ENCODE results near the gene MIR17HG.

The MIR17HG gene

DNA sequence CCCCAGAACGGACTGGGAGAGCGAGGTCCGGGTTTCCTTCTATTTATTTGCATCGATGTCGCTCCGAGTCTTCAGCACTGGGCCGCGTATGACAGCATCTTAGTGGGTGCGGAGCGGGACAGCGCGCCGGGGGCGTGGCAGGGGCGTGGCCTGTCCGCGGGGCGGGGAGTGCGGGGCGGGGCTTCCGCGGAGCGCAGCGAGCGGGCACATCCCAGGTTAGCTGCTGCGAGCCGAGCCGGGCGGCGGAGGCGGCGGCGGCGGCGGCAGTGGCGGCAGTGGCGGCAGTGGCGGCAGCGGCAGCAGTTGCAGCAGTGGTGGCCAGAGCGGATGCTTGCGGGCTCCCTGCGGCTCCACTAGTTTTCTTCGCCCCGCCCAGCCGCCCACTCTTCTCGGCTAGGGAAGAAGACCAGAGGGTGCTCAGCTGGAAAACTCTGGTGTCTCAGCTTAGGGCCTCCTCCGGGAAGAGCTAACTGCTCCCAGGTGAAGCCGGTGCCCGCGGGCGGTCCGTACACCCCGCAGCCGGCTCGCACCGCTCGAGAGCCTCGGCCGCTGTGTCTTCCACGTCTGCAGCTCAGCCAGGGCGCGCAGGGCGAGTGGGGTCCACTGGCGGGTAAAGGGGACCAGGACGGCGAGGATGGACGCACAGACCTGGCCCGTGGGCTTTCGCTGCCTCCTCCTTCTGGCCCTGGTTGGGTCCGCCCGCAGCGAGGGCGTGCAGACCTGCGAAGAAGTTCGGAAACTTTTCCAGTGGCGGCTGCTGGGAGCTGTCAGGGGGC, 51.1 kb downstream of the MIR17HG start, which contains the start of gene GPC5:
GPC5 (plus strand) TSS at position 209 of the 776 bp plus-strand sequence.
- peak; percentile 53 to 54 for DNase-seq (ENCODE audit: low read depth in 2 of 2)
- TF ChIP-seq, protein P1, sequence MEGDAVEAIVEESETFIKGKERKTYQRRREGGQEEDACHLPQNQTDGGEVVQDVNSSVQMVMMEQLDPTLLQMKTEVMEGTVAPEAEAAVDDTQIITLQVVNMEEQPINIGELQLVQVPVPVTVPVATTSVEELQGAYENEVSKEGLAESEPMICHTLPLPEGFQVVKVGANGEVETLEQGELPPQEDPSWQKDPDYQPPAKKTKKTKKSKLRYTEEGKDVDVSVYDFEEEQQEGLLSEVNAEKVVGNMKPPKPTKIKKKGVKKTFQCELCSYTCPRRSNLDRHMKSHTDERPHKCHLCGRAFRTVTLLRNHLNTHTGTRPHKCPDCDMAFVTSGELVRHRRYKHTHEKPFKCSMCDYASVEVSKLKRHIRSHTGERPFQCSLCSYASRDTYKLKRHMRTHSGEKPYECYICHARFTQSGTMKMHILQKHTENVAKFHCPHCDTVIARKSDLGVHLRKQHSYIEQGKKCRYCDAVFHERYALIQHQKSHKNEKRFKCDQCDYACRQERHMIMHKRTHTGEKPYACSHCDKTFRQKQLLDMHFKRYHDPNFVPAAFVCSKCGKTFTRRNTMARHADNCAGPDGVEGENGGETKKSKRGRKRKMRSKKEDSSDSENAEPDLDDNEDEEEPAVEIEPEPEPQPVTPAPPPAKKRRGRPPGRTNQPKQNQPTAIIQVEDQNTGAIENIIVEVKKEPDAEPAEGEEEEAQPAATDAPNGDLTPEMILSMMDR (IDR thresholded peaks at IDR 0.05; ENCODE audit: low read depth, low read length), result no peak
- H3K4me3 ChIP-seq (replicated peaks in 1 of 2; ENCODE audit: low read depth in 2 of 2, low read length in 2 of 2), result peak within 1 kb of the TSS; percentile 45 to 49

DNA sequence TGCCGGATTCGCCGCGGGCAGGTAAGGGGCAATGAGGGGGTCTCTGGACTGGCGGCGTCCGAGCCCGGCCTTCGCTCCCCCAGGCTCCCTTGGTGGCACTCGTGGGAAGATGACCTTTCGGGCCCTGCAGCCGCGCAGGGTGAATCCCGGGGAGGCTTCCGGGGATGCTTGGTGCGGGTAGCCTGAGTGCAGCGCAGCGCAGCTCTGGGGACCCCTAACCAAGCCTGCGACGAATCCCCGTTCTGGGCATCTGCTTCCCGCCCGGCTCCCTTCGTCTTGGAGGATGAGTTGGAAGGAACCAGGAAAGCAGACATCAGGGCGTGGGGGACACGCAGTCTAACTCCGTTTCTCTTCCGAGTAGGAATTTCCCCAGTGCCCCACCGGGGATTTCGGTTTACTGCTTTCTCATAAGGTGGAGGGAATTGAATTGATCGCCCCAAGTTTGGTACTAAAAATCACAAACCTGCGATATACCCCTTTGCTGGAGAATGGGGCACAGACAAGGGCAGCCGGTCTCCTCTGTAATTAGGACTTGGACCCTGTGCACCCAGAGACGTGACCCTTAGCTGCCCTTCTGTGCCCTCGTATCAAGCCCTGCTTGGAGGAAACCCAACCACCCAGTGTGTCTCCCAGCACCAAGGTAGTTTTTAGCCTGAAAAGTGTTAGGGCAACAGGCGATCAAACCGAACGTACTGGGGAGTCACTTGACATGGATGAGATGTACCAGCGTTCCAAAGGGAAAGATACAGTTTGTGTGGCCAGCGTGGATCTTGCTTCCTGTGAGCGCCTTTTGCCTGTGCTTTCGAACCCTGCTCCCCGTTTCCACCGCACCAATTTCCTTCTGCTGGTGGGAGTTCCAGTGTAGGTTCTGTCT, 51.9 kb downstream of the MIR17HG start:
- DNase-seq (ENCODE audit: low read depth in 2 of 2), result no peak
- H3K4me3 ChIP-seq (replicated peaks in 1 of 2; ENCODE audit: low read depth in 2 of 2, low read length in 2 of 2), result peak overlapping the region; percentile 45 to 49
- TF ChIP-seq, protein P1 (IDR thresholded peaks at IDR 0.05; ENCODE audit: low read depth, low read length), result no peak

DNA sequence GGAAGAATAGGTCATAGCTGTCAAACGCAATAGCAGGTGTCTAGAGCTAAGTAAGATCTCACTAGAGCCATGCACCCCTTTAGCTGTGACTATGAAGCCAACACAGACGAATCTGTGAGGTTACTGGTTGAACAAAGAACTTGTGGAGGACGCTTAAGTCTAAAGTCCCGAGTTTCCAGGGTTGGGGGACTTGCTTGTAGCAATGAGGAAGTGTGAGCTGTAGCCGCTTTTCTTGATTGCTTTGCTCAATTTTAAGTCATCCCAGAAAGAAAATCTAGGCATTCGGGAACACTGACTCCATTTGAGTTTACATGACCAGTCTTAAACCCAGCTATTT, 52.5 kb downstream of the MIR17HG start:
- no peak for DNase-seq (ENCODE audit: low read depth in 2 of 2)
- no peak overlapping the region for H3K4me3 ChIP-seq (replicated peaks in 1 of 2; ENCODE audit: low read depth in 2 of 2, low read length in 2 of 2)
- TF ChIP-seq, protein P1 (IDR thresholded peaks at IDR 0.05; ENCODE audit: low read depth, low read length), result no peak

DNA sequence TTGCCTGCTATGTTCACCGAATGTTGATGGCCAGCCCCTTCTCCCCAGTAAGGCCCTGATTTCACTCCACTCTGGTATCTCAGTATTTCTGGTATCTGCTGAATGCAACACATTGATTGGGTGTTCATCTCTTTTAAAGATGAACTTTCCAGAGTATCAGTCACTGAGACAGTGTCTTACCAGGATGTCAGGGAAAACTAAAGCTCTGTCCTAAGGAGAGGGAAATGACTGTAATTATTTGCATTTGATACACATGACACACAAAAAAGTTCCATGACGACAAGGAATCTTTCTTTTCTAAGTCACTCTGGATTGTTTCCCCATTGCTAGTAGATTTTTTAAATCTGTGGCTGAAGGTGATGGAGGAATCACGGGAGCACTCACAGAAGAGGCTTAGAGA, 53.2 kb downstream of the MIR17HG start:
- DNase-seq (ENCODE audit: low read depth in 2 of 2), result no peak
- TF ChIP-seq, protein P1 (IDR thresholded peaks at IDR 0.05; ENCODE audit: low read depth, low read length), result no peak
- H3K4me3 ChIP-seq (replicated peaks in 1 of 2; ENCODE audit: low read depth in 2 of 2, low read length in 2 of 2), result no peak overlapping the region

DNA sequence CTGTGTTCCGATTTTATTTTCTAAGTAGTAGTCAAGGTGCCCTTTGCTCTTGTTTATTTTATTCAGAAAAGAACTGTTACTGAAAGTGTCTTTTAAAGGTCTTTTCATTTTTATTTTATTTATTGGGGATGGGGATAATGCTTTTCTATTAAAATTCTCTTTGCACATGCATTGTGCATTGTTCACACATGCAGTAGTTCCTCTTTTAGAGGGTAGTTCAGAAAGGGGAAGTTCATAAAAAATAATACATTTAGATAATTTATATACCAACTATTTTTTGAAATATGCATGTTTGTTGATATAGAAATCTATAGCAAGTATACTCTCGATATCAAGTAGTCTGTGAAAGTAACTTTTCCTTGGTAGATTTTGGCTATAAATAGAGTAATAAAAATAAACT, 54.4 kb downstream of the MIR17HG start:
- DNase-seq (ENCODE audit: low read depth in 2 of 2), result no peak
- TF ChIP-seq, protein P1 (IDR thresholded peaks at IDR 0.05; ENCODE audit: low read depth, low read length), result no peak
- H3K4me3 ChIP-seq (replicated peaks in 1 of 2; ENCODE audit: low read depth in 2 of 2, low read length in 2 of 2), result no peak overlapping the region
